HFFc6 (cell line): Measurements from ENCODE around the gene GHR. TPM values are rescaled to one million over a fixed set of nuclear protein-coding genes. Genes with fewer than 3 reads are reported as not detected.
A peak's percentile ranks its signal among the peaks of the same experiment; 100 is the strongest.
"Not testable (repeated sequence)": the region's sequence is repeated elsewhere in the genome, so short reads cannot be mapped to it uniquely, and the experiment has no call there.

Source experiments
- DNase-seq: peaks from one replicate; pipeline ENCODE4 v3.0.0-alpha.2; 2018
- H3K27ac Mint-ChIP-seq: 2 replicates; pipeline ENCODE4 v1.8.0; 2020; ENCODE audit warnings: mild to moderate bottlenecking, mixed read lengths
- H3K27me3 Mint-ChIP-seq: 2 replicates; pipeline ENCODE4 v1.8.0; 2021; ENCODE audit warnings: mild to moderate bottlenecking, moderate library complexity, mixed read lengths; ENCODE audit not compliant: insufficient read depth
- H3K36me3 Mint-ChIP-seq: 2 replicates; pipeline ENCODE4 v1.8.0; 2021; ENCODE audit warnings: low read depth, mixed read lengths
- H3K4me1 Mint-ChIP-seq: 2 replicates; pipeline ENCODE4 v1.8.0; 2020; ENCODE audit warnings: low read depth, mixed read lengths
- H3K4me3 Mint-ChIP-seq: 2 replicates; pipeline ENCODE4 v1.8.0; 2020; ENCODE audit warnings: mild to moderate bottlenecking, moderate library complexity, mixed read lengths
- H3K9me3 Mint-ChIP-seq: 2 replicates; pipeline ENCODE4 v1.8.0; 2020; ENCODE audit warnings: mild to moderate bottlenecking, mixed read lengths
- total RNA-seq, 6 experiments: library from RNA; stranded (reverse); fragmentation: NEBNext Ultra II Directional; extraction: Animal tissue kit (Norgen Biotek cat#: 25700); gene quantifications; 2 replicates in 1 of 6; 3 replicates in 5 of 6; pipeline ENCODE4 v1.2.3, GENCODE V29; 2021
- TF ChIP-seq, protein P1 (sequence below): fragments of 200-600 bp; sonication (generic); IDR thresholded peaks from 2 replicates; pipeline ENCODE4 v1.5.0; 2021; ENCODE audit warnings: antibody characterized with exemption, mild to moderate bottlenecking

The GHR gene
- total RNA-seq, 6 experiments from 2014 or later: 1.3 to 2.1 (median 1.6) TPM

- TF ChIP-seq, protein P1, sequence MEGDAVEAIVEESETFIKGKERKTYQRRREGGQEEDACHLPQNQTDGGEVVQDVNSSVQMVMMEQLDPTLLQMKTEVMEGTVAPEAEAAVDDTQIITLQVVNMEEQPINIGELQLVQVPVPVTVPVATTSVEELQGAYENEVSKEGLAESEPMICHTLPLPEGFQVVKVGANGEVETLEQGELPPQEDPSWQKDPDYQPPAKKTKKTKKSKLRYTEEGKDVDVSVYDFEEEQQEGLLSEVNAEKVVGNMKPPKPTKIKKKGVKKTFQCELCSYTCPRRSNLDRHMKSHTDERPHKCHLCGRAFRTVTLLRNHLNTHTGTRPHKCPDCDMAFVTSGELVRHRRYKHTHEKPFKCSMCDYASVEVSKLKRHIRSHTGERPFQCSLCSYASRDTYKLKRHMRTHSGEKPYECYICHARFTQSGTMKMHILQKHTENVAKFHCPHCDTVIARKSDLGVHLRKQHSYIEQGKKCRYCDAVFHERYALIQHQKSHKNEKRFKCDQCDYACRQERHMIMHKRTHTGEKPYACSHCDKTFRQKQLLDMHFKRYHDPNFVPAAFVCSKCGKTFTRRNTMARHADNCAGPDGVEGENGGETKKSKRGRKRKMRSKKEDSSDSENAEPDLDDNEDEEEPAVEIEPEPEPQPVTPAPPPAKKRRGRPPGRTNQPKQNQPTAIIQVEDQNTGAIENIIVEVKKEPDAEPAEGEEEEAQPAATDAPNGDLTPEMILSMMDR: no peak
- no peaks in the 10 kb centered on the region for H3K4me1 Mint-ChIP-seq
- no peak overlapping the region for H3K4me3 Mint-ChIP-seq
- H3K27me3 Mint-ChIP-seq: no peaks in the 10 kb centered on the region
- no peaks in the 10 kb centered on the region for H3K9me3 Mint-ChIP-seq
- H3K27ac Mint-ChIP-seq: no peak overlapping the region
- no peaks in the 10 kb centered on the region for H3K36me3 Mint-ChIP-seq
- DNase-seq: no peak
Observed at GRCh38 chr5:42573386-42573785, 150.1 kb downstream of the GHR start.

- not testable (repeated sequence) for H3K27me3 Mint-ChIP-seq, H3K4me1 Mint-ChIP-seq, H3K36me3 Mint-ChIP-seq, H3K27ac Mint-ChIP-seq, DNase-seq, H3K9me3 Mint-ChIP-seq, H3K4me3 Mint-ChIP-seq
Observed at GRCh38 chr5:42575914-42576313, 152.7 kb downstream of the GHR start.

GRCh38 chr5:42578901-42579300, 155.7 kb downstream of the GHR start:
- not testable (repeated sequence) for H3K27ac Mint-ChIP-seq, H3K4me3 Mint-ChIP-seq, H3K9me3 Mint-ChIP-seq, H3K27me3 Mint-ChIP-seq, H3K4me1 Mint-ChIP-seq, H3K36me3 Mint-ChIP-seq, DNase-seq

DNA sequence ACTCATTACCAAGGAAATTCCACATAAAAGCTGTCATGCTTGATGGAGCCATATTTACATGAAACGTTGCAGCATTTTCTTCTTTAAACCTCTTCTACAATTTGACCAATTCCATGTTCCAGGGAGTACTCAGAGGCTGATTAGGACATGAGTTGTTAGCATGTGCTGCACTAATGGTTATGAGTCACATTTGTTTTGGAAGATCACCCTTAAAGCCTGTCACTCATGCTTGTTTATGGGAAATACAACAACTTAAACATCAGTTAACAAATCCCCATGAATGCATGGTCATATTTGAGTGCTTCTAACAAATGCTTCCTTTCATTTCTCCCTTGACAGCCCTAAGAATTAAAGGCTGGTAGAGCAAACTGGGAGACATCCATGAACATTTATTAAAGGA, 156.1 kb downstream of the GHR start:
- Mint-ChIP-seq H3K4me3 (no peak overlapping the region), H3K9me3 (no peaks in the 10 kb centered on the region), H3K4me1 (no peaks in the 10 kb centered on the region), H3K27me3 (no peaks in the 10 kb centered on the region), H3K27ac (no peak overlapping the region), H3K36me3 (no peaks in the 10 kb centered on the region)
- TF ChIP-seq, protein P1: no peak
- no peak for DNase-seq

GRCh38 chr5:42581845-42582244, 158.6 kb downstream of the GHR start:
- no peak overlapping the region for H3K4me3 Mint-ChIP-seq
- H3K4me1 Mint-ChIP-seq: no peaks in the 10 kb centered on the region
- no peaks in the 10 kb centered on the region for H3K9me3 Mint-ChIP-seq
- no peak for DNase-seq
- peaks cover 2% of the 10 kb centered on the region; the same call in 1 of the 2 replicates for H3K27me3 Mint-ChIP-seq
- no peaks in the 10 kb centered on the region for H3K36me3 Mint-ChIP-seq
- H3K27ac Mint-ChIP-seq: no peak overlapping the region
- TF ChIP-seq, protein P1: no peak

DNA sequence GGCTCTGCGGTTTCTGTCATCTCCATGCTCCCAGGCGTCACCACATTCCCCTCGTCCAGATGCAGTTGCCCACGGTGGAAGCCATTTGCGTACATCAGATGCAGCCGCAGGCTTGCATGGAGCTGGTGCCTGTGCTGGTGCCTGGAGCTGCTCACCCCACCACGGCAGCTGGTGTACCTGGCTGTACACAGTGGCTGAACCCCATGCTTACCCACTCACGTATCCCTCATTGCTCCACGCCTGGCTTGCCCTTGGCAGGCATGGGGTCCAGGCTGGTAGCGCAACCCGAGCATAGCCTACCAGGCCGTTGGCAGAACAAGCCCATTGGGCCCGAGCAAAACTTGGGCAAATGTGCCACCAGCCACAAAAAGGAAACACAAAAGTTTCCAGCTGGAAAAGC, 159.5 kb downstream of the GHR start:
- Mint-ChIP-seq H3K4me1 (no peaks in the 10 kb centered on the region), H3K36me3 (no peaks in the 10 kb centered on the region), H3K27me3 (peaks cover 2% of the 10 kb centered on the region; the same call in 1 of the 2 replicates), H3K27ac (no peak overlapping the region), H3K9me3 (no peaks in the 10 kb centered on the region), H3K4me3 (no peak overlapping the region)
- DNase-seq: no peak
- TF ChIP-seq, protein P1: no peak

DNA sequence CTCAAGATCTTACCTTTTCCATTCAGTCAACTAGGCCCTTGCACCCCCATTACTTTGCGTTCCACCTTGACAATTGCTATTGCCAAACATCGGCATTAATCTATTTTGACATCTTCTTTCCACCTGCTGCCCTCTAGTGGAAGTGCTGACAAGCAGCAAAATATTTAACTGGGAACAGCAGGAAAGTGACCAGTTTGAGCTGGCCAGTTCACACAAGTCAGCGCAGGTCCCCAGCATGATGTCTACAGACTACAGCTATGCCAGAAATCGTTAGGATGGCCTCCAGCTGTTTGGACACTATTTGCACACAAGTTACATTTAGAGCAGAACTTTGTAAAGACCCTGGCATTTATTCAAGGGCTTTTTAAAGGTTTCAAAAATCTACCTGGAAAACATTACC, 160.1 kb downstream of the GHR start:
- no peaks in the 10 kb centered on the region for H3K36me3 Mint-ChIP-seq
- TF ChIP-seq, protein P1: peak; percentile 86
- no peaks in the 10 kb centered on the region for H3K4me1 Mint-ChIP-seq
- H3K9me3 Mint-ChIP-seq: no peaks in the 10 kb centered on the region
- H3K27me3 Mint-ChIP-seq: peaks cover 2% of the 10 kb centered on the region; the same call in 1 of the 2 replicates
- DNase-seq: peak; percentile 41
- H3K27ac Mint-ChIP-seq: no peak overlapping the region
- no peak overlapping the region for H3K4me3 Mint-ChIP-seq
